Activated naive CD8-positive, alpha-beta T cell treated with anti-CD3 and anti-CD28 coated beads, Interleukin-2, amount 50 U/mL, for 24 hours (primary cell): ENCODE data around the gene ENTPD7.
A peak's percentile ranks its signal among the peaks of the same experiment; 100 is the strongest.
"Not testable (repeated sequence)": the region's sequence is repeated elsewhere in the genome, so short reads cannot be mapped to it uniquely, and the experiment has no call there.

ENCODE experiments used
- ATAC-seq: fragments of 150-1000 bp; cut with Tn5 transposase; one replicate; pipeline ENCODE4 v1.10.0; 2021
- DNase-seq: peaks from one replicate; pipeline ENCODE4 v3.0.0; 2021
- H3K27ac Mint-ChIP-seq: one replicate; pipeline ENCODE4 v1.8.0; 2021; ENCODE audit warnings: mild to moderate bottlenecking, mixed read lengths
- H3K27me3 Mint-ChIP-seq: one replicate; pipeline ENCODE4 v1.8.0; 2021; ENCODE audit warnings: mixed read lengths
- H3K36me3 Mint-ChIP-seq: one replicate; pipeline ENCODE4 v1.8.0; 2021; ENCODE audit warnings: low read depth, mixed read lengths
- H3K4me1 Mint-ChIP-seq: one replicate; pipeline ENCODE4 v1.8.0; 2021; ENCODE audit warnings: mixed read lengths
- H3K4me3 Mint-ChIP-seq: one replicate; pipeline ENCODE4 v1.8.0; 2021; ENCODE audit warnings: mild to moderate bottlenecking, moderate library complexity, mixed read lengths
- H3K9me3 Mint-ChIP-seq: one replicate; pipeline ENCODE4 v1.8.0; 2021; ENCODE audit warnings: mixed read lengths

ENTPD7 gene

GRCh38 chr10:99734111-99734510 is 74.8 kb downstream of the ENTPD7 start:
- not testable (repeated sequence) for H3K9me3 Mint-ChIP-seq, ATAC-seq, H3K27me3 Mint-ChIP-seq, H3K4me3 Mint-ChIP-seq, DNase-seq, H3K27ac Mint-ChIP-seq
- peaks cover 41% of the 10 kb centered on the region for H3K4me1 Mint-ChIP-seq
- peaks cover 44% of the 10 kb centered on the region for H3K36me3 Mint-ChIP-seq

GRCh38 chr10:99740260-99740659 is 81.0 kb downstream of the ENTPD7 start:
- peaks cover 91% of the 10 kb centered on the region for H3K36me3 Mint-ChIP-seq
- H3K4me1 Mint-ChIP-seq, result peaks cover 33% of the 10 kb centered on the region
- H3K27ac Mint-ChIP-seq, result no peak overlapping the region
- no peak for ATAC-seq
- H3K27me3 Mint-ChIP-seq, result no peaks in the 10 kb centered on the region
- no peak for DNase-seq
- H3K9me3 Mint-ChIP-seq, result peaks cover 16% of the 10 kb centered on the region
- H3K4me3 Mint-ChIP-seq, result no peak overlapping the region

DNA sequence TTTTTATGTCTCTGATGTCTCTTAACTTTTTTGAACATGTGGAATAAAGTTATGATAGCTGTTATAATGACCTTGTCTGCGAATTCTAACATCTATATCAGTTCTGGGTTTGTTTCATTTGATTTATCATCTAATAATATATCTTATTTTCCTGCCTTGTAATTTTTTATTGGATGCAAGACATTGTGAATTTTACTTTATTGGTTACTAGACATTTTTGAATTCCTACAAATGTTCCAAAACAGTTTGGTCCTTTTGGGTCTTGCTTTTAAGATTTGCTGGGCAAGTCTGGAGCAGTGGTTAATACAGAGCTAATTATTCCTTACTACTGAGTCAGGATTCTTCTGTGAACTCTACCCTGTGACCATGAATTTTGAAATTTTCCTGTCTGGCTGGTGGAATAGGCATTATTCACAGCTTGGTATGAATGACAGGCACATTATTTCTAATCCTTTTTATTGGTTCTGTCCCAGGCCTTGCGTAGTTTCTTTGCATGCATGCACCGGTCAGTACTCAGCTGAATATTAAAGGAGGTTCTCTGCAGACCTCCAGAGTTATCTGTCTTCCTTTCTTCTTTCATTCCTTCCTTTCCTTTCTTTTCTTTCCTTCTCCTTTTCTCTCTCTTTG is 81.7 kb downstream of the ENTPD7 start:
- H3K27ac Mint-ChIP-seq, result no peak overlapping the region
- peaks cover 93% of the 10 kb centered on the region for H3K36me3 Mint-ChIP-seq
- no peaks in the 10 kb centered on the region for H3K27me3 Mint-ChIP-seq
- H3K4me1 Mint-ChIP-seq, result peaks cover 28% of the 10 kb centered on the region
- no peak overlapping the region for H3K4me3 Mint-ChIP-seq
- H3K9me3 Mint-ChIP-seq, result peaks cover 16% of the 10 kb centered on the region
- ATAC-seq (no peak), DNase-seq (no peak)

DNA sequence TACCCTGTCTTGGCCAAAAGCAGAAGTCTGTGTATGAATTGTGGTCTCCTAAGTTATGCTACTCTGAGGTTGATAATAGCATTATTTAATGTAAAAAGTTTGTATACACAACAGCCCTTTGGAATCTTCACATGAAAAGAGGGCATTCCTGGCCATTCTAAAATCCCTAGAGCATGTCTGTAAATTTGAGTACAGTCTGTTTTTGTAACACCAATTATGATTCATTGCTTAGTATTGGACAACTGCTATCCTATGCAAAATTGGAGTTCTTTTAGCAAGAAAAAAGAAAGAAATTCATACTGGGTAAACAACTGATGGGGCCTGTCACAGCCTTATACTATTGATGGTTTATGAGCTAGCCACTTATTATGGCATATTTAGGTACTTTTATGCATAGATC is 82.9 kb downstream of the ENTPD7 start:
- no peak overlapping the region for H3K27ac Mint-ChIP-seq
- H3K4me1 Mint-ChIP-seq, result peaks cover 26% of the 10 kb centered on the region
- no peaks in the 10 kb centered on the region for H3K27me3 Mint-ChIP-seq
- no peak overlapping the region for H3K4me3 Mint-ChIP-seq
- DNase-seq (no peak), ATAC-seq (no peak)
- peaks cover 16% of the 10 kb centered on the region for H3K9me3 Mint-ChIP-seq
- peaks cover 88% of the 10 kb centered on the region for H3K36me3 Mint-ChIP-seq

- no peak for DNase-seq
- H3K27ac Mint-ChIP-seq, result no peak overlapping the region
- H3K4me3 Mint-ChIP-seq, result no peak overlapping the region
- peaks cover 24% of the 10 kb centered on the region for H3K4me1 Mint-ChIP-seq
- H3K27me3 Mint-ChIP-seq, result no peaks in the 10 kb centered on the region
- ATAC-seq, result no peak
- H3K9me3 Mint-ChIP-seq, result peaks cover 16% of the 10 kb centered on the region
- H3K36me3 Mint-ChIP-seq, result peaks cover 87% of the 10 kb centered on the region
Observed at GRCh38 chr10:99742701-99743100, 83.4 kb downstream of the ENTPD7 start.

DNA sequence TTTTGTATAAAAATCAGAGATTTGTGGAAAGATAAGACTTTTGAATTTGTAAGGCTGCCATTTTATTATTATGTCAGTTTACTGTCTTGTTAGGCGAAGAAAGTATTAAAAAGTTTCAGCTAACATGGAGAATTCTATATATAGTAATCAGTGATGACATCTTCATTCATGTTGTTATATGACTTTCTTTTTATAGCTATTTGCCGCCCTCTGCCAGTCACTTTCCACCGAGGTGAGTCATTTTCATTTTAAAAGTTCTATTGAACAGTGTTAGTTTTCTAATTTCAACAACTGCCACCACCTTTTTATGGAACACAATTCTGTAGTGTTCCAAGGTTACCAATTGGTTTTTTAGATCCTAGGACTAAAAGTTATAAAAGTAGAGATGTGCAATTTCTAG is 84.5 kb downstream of the ENTPD7 start:
- peaks cover 85% of the 10 kb centered on the region for H3K36me3 Mint-ChIP-seq
- H3K4me3 Mint-ChIP-seq, result no peak overlapping the region
- DNase-seq, result no peak
- H3K27ac Mint-ChIP-seq, result peak overlapping the region; percentile 2
- H3K4me1 Mint-ChIP-seq, result peaks cover 24% of the 10 kb centered on the region
- peaks cover 16% of the 10 kb centered on the region for H3K9me3 Mint-ChIP-seq
- no peak for ATAC-seq
- no peaks in the 10 kb centered on the region for H3K27me3 Mint-ChIP-seq

DNA sequence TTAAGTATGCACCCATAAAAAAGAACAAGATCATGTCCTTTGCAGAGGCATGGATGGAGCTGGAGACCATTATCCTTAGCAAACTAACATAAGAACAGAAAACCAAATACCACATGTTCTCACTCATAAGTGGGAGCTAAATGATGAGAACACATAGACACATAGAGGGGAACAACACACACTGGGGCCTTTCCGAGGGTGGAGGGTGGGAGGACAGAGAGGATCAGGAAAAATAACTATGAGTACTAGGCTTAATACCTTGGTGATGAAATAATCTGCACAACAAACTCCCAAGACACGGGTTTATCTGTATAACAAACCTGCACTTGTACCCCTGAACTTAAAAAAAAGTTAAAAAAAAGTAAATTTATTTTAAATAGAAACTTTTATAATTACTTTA is 86.9 kb downstream of the ENTPD7 start:
- H3K4me3 Mint-ChIP-seq, H3K27ac Mint-ChIP-seq, DNase-seq, H3K27me3 Mint-ChIP-seq, ATAC-seq, H3K9me3 Mint-ChIP-seq: not testable (repeated sequence)
- H3K4me1 Mint-ChIP-seq, result peaks cover 20% of the 10 kb centered on the region
- peaks cover 74% of the 10 kb centered on the region for H3K36me3 Mint-ChIP-seq

DNA sequence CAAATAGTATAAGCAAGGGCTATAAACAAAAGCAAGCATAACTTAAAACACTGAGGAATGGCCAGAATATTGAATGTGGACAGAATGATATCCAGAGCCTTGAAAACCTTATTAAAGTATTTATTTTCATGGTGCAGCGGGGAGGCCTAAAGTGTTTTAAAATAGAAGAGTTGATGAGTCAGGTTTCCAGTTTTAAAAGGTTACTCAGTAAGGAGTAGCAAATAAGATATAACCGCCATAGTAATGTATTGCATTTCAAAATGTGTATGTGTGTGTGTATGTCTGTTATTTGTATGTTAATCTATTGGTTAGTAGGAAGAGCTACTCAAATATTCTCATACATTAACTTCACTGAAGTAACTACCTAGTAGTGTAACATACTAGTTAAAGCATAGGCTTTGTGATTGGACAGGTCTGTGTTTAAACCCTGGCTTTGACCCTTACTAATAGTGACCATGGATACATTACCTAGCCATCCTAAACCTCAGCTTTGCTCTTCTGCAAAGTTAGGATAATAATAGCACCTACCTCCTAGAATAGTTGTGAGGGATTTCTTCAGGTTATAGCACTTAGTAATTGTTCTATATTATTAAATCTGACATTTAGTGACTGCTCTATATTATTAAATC is 89.6 kb downstream of the ENTPD7 start:
- no peak overlapping the region for H3K4me3 Mint-ChIP-seq
- DNase-seq, result no peak
- ATAC-seq, result no peak
- H3K27ac Mint-ChIP-seq, result no peak overlapping the region
- H3K4me1 Mint-ChIP-seq, result peaks cover 2% of the 10 kb centered on the region
- H3K27me3 Mint-ChIP-seq, result no peaks in the 10 kb centered on the region
- no peaks in the 10 kb centered on the region for H3K9me3 Mint-ChIP-seq
- H3K36me3 Mint-ChIP-seq, result peaks cover 58% of the 10 kb centered on the region

- Mint-ChIP-seq H3K9me3 (no peaks in the 10 kb centered on the region), H3K36me3 (peaks cover 58% of the 10 kb centered on the region), H3K4me1 (no peaks in the 10 kb centered on the region), H3K27ac (no peak overlapping the region), H3K27me3 (no peaks in the 10 kb centered on the region), H3K4me3 (no peak overlapping the region)
- DNase-seq (no peak), ATAC-seq (no peak)
Observed at GRCh38 chr10:99750641-99751040, 91.3 kb downstream of the ENTPD7 start.

GRCh38 chr10:99754670-99755069 is 95.4 kb downstream of the ENTPD7 start:
- Mint-ChIP-seq H3K36me3 (peaks cover 66% of the 10 kb centered on the region), H3K27ac (no peak overlapping the region), H3K27me3 (no peaks in the 10 kb centered on the region), H3K4me1 (no peaks in the 10 kb centered on the region), H3K4me3 (no peak overlapping the region), H3K9me3 (no peaks in the 10 kb centered on the region)
- DNase-seq (no peak), ATAC-seq (no peak)
